Fibroblast of upper back skin (primary cell): Measurements from ENCODE around the gene TBC1D24.
"Not testable (repeated sequence)": the region's sequence is repeated elsewhere in the genome, so short reads cannot be mapped to it uniquely, and the experiment has no call there.

Experiments used
- DNase-seq: peaks from one replicate; pipeline ENCODE4 v3.0.0-alpha.2; 2013

Gene TBC1D24

DNA sequence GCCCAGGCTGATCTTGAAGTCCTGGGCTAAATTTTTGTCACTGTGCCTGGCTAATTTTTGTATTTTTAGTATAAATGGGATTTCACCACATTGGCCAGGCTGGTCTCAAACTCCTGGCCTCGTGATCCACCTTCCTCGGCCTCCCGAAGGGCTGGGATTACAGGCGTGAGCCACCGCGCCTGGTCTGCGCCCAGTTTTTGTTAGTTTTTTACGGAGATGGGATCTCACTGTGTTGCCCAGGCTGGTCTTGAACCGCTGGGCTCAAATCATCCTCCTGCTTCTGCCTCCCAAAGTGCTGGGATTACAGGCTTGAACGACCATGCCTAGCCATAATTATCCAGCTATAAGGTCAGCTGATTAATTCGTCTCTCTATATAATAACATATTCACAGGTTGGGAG is 59.0 kb downstream of the TBC1D24 start:
- no peak for DNase-seq

DNA sequence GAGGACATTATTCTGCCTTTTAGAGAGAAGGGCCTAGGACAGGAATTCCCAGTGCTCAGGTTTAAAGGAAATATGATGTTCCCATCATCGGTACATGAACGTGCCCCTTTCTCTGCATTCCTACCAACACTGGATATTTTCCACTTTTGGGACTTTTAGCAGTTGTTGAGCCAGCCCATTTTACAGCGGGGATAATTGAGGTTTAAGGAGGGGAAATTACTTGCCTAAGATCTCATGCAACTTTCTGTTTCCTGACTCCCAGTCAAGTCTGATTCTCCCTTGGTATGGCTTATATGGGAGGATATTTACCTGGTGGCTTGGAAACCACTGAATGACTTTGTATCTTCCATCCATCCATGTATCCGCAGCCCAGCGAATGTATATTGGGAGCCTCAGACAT is 59.4 kb downstream of the TBC1D24 start:
- DNase-seq, result not testable (repeated sequence)

DNA sequence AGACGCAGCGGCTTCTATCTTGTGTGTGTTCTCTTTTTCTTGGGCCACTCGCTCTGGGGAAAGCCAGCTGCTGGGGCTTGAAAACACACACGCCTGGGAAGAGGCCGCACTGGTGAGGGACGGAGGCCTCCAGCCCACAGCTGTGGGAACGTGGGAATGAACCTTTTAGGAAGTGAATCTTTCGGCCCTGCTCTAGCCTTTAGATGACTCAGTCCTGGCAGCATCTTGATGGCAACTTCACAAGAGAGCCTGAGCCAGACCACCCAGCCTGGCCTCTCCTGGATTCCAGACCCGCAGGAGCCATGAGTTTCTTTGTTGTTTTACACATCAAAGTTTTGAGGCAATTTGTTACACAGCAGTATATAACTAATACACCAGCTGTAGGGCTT is 60.7 kb downstream of the TBC1D24 start:
- peak; percentile 73 for DNase-seq

DNA sequence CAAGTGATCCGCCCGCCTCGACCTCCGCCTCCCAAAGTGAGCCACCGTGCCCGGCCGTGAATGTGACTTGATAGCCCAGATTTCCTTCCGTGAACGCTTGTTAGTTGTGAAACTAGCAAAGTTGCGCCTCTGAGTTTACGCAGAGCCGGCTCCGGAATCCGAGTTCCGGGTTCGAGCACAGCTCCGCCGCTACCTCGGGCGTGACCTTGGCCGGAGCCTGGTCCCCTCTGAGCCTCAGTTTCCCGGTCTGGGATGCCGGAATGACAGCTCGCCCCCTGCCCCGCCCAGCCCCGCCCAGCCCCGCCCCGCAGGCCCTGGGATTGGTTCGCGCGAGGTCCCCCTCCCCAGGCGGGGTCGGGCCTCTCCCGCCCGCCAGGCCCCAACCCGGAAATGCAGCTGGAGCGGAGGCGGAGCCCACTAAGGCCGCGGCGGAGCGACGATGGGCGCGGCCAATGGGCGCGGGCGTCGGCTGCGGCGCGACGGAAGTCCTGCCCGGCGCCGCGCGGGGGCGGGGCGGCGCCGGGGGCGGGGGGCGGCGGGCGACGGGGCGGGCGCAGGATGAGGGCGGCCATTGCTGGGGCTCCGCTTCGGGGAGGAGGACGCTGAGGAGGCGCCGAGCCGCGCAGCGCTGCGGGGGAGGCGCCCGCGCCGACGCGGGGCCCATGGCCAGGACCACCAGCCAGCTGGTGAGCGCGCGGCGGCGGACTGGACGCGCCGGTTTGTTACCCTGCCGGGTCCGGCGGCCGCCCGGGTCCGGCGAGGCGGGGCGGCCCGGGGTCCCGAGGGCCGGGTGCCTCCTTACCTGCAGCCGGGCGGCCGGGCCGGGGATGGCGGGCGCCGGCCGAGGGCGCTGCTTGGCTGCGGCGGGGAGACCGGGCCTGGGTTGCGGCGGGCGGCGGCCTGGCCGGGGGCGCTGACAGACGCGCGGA is 62.8 kb downstream of the TBC1D24 start, which contains the start of gene PDPK1:
PDPK1 (plus strand) TSS at position 571 of the 929 bp plus-strand sequence; CDS start at position 663, 92 bp downstream.
- peak; percentile 94 for DNase-seq

DNA sequence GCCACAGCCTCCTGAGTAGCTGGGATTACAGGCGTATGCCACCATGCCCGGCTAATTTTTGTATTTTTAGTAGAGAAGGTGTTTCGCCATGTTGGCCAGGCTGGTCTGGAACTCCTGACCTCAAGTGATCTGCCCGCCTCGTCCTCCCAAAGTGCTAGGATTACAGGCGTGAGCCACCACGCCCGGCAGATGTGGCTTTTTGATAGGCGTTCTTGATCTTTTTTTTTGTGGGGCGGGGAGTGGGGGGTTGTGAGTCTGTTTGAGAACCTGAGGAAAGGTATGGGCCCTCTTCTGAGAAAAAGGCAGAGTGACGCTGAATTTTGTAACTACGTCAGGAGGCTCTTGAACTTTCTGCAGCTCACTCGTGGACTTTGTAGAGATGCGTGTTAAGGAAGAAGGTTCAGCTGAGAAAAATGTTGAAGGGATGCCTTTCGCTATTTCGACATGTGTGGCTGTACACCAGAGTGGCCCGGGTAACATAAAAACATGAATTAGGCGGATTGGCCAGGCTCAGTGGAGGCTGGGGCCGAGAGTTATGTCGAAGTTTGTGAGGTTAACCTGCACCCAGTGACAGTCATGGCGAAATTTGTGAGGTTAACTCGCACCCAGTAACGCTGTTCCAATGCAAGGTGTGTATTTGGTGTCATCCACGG is 64.4 kb downstream of the TBC1D24 start:
- DNase-seq, result not testable (repeated sequence)

DNA sequence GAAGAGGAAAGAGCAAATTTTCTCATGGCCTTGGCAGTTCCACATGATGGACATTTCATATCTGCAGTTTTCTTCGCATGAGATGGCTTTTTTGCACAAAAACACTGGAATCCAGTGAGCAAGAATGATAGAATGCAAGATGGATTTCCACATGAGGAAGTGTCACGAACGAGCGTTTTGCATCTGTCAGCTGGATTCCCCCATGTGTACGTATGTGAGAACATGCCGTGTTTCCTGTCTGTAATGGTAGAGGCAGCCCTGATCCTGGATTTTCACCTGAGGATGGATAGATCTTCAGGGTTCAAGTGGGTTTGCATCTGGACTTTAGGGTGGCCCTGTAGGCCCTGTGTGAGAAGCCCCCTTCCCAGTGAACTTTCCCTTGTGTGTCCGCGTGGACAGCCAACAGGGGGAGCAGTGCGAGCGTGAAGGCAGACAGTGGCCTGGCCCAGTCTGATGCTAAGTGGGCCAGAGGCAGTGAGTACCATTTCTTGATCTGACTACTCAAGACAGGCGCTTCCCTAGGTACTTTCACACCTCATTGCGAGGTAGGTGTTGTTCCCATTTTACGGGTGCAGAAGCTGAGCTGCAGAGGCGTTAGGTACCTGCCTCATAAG is 65.0 kb downstream of the TBC1D24 start:
- DNase-seq, result peak; percentile 22

DNA sequence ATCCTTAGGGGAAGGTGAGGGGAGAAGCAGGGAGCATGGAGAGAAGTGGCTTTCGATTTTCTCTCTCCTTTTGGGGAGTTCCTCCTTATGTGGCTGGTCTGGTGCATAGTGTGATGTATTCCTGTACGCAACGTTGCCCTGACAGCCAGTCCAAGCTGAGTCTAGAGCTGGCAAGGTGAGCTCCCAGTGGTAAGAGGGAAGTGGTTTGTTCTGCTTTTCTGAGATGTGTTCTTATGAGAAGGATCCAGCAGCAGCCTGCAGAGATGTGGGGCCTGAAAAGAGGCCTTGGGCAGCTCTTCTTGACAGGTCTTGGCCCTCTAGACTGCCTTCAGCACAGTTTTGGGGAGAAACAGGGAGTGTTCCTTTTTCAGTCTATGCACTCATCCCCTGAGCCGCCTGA is 66.0 kb downstream of the TBC1D24 start:
- DNase-seq, result not testable (repeated sequence)

DNA sequence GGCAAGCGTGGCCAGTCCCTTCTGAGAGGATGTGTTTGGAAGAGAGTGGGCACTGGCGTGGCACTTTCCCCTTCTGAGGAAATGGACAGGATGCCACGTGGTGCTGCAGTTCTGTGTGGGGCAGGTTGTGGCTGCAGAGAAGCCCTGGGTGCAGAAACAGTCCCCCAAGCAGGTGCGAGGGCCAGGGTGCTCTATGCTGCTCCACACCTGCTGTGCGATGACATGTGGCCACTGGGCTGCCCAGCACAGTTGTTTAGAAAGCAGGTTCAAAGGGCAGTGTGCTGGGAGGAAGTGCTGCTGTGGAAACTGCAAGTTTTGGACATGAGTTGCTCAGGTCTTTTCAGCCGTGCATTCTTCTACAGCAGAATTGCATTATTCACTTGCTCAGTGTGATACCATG is 66.5 kb downstream of the TBC1D24 start:
- DNase-seq, result not testable (repeated sequence)

DNA sequence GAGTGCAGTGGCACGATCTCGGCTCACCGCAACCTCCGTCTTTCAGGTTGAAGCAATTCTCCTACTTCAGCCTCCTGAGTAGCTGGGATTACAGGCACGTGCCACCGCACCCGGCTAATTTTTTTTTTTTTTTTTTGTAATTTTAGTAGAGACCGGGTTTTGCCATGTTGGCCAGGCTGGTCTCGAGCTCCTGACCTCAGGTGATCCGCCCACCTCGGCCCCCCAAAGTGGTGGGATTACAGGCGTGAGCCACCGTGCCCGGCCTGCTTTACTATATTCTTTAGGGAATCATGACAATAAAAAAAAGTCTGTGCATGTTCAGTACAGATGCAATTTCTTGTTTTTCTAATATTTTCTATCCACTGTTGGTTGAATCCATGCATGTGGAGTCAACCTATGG is 68.8 kb downstream of the TBC1D24 start:
- DNase-seq, result not testable (repeated sequence)

DNA sequence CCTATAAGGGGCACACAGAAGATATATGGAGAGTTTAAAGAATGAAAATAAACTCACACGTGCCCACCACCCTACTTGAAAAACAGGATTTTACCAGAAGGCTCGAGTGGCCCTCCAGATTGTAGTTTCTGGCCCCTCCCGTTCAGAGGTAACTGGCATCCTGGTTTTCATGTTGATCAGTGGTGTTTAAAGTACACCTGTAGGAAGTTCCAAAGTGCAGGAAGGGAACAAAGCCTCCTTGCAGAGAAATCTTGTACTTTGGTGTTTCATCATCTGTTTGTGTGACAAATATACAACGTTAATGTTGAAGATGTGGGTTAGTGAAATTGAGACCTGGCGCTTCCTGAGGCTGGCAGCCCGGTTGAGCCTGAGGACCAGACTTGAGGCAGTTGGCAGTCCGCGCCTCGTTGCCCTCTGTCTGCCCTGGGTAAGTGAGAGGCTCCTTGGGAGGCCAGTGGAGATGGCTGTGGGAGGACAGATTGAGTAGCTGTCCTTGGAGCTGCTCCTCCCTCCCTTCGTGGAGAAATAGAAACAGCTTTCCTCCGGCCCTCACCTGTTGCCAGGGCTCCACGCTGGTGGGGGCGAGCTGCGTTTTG is 75.5 kb downstream of the TBC1D24 start:
- not testable (repeated sequence) for DNase-seq

DNA sequence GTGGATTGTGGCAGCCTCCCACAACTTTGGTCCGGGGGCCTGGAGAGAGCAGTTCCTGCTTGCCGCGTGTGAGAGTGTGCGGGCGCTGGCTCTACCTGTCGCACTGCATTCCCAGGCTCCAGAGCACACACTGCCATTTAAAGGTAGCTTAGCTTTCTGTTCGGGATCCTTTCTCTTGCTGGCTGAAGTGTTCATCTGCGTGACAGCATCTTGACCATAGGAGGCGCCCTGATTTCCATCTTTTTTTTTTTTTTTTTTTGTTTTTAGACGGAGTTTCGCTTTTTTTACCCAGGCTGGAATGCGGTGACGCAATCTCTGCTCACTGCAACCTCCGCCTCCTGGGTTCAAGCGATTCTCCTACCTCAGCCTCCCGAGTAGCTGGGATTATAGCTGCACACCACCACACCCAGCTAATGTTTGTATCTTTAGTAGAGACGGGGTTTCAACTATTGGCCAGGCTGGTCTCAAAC is 76.5 kb downstream of the TBC1D24 start:
- DNase-seq, result peak; percentile 32

DNA sequence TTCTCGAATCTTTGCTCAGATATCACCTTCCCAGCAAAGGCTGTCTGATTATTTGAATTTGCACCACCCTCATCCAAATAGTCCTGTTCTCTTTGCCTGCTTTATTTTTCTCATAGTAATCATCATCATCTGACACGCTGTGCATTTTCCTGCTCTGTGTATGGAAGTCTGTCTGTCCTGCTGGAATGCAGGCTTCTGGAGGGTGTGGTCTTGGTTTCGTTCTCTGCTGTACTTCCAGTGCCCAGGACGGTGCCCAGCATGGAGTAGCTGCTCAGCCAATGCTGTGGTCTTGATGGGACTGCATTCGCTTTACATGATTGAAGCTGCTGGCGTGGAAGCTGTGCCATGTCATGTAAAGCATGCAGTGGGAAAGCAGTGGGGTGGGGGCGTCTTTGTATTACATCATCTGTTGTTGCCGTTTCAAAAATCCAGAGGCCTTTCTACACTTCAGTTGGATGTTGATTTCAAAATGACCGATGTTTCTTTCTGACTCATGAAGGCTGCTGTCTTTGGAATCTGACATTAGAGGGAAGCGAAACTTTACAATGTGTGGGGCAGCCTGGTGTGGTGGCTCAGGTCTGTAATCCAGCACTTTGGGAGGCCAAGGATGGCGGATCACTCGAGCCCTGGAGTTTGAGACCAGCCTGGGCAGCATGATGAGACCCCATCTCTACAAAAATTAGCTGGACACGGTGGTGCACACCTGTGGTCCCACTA is 79.9 kb downstream of the TBC1D24 start:
- not testable (repeated sequence) for DNase-seq
